Stimulated activated CD4-positive, alpha-beta T cell treated with anti-CD3 and anti-CD28 coated beads, Interleukin-12 subunit alpha, Interleukin-12 subunit beta, amount 100 ng/mL, for 24 hours (primary cell): ENCODE measurements around the gene LILRA5.
"Not testable (repeated sequence)": the region's sequence is repeated elsewhere in the genome, so short reads cannot be mapped to it uniquely, and the experiment has no call there.

ENCODE experiments used
- DNase-seq, 2 experiments: peaks; one replicate each; pipeline ENCODE4 v3.0.0-alpha.2; 2020; ENCODE audit warnings: low read depth in 2 of 2

The LILRA5 gene

GRCh38 chr19:54312436-54313377 lies at the start of gene LILRA5:
Gene LILRA5 (minus strand): TSS chr19:54313166. CDS start chr19:54313019, 147 bp downstream.
- DNase-seq: no peak

- DNase-seq: not testable (repeated sequence)
These were observed 48.9 kb upstream of the LILRA5 start for GRCh38 chr19:54361680-54362422.

- peak; percentile 26 to 61 for DNase-seq
These were observed 46.3 kb upstream of the LILRA5 start for GRCh38 chr19:54359149-54359820.

GRCh38 chr19:54357381-54357780 lies 44.4 kb upstream of the LILRA5 start:
- DNase-seq: no peak

GRCh38 chr19:54356444-54357056 lies 43.6 kb upstream of the LILRA5 start:
- DNase-seq: no peak

- DNase-seq: no peak
These were observed 42.7 kb upstream of the LILRA5 start for GRCh38 chr19:54355675-54356074.

- no peak for DNase-seq
These were observed 41.8 kb upstream of the LILRA5 start for GRCh38 chr19:54354761-54355160.

- no peak for DNase-seq
These were observed 39.6 kb upstream of the LILRA5 start for GRCh38 chr19:54352546-54352945.

GRCh38 chr19:54352041-54352440 lies 39.1 kb upstream of the LILRA5 start:
- DNase-seq: no peak

GRCh38 chr19:54351474-54351873 lies 38.5 kb upstream of the LILRA5 start:
- DNase-seq: no peak

- DNase-seq: no peak
These were observed 33.0 kb upstream of the LILRA5 start for GRCh38 chr19:54345938-54346386.

GRCh38 chr19:54343868-54344267 lies 30.9 kb upstream of the LILRA5 start:
- DNase-seq: no peak

GRCh38 chr19:54341295-54341694 lies 28.3 kb upstream of the LILRA5 start:
- no peak for DNase-seq

- DNase-seq: no peak
These were observed 26.8 kb upstream of the LILRA5 start for GRCh38 chr19:54339646-54340358.

GRCh38 chr19:54338521-54338920 lies 25.6 kb upstream of the LILRA5 start:
- no peak for DNase-seq

- DNase-seq: no peak
These were observed 24.9 kb upstream of the LILRA5 start for GRCh38 chr19:54337858-54338230.

- DNase-seq: no peak
These were observed 24.2 kb upstream of the LILRA5 start for GRCh38 chr19:54336893-54337857.

- no peak for DNase-seq
These were observed 23.3 kb upstream of the LILRA5 start for GRCh38 chr19:54335979-54336892.

GRCh38 chr19:54335164-54335563 lies 22.2 kb upstream of the LILRA5 start:
- DNase-seq: no peak
